Fibroblast of lung (primary cell): ENCODE results near the gene USP15. TPM values are rescaled to one million over a fixed set of nuclear protein-coding genes. Genes with fewer than 3 reads are reported as not detected.

Experiments
- DNase-seq, 2 donors: peaks; one replicate each; pipeline versions ENCODE4 v3.0.0 to v3.0.0-alpha.2; 2010; ENCODE audit warnings: low read depth in 2 of 2
- H2AFZ ChIP-seq: 2 replicates; pipeline ENCODE4 v1.5.1; 2012; ENCODE audit warnings: low read length, control low read depth, inconsistent platforms
- H3K27ac ChIP-seq: 2 replicates; pipeline ENCODE4 v1.5.1; 2011; ENCODE audit warnings: low read length, control low read depth; ENCODE audit not compliant: insufficient read depth
- H3K27me3 ChIP-seq: 2 replicates; pipeline ENCODE4 v1.5.1; 2011; ENCODE audit warnings: mild to moderate bottlenecking, low read length; ENCODE audit not compliant: control insufficient read depth, insufficient read depth
- H3K36me3 ChIP-seq: 2 replicates; pipeline ENCODE4 v1.5.1; 2011; ENCODE audit warnings: low read length; ENCODE audit not compliant: control insufficient read depth, insufficient read depth
- H3K4me1 ChIP-seq: 2 replicates; pipeline ENCODE4 v1.5.1; 2011; ENCODE audit warnings: low read length; ENCODE audit not compliant: control insufficient read depth, insufficient read depth; ENCODE audit errors: extremely low read depth
- H3K4me2 ChIP-seq: 2 replicates; pipeline ENCODE4 v1.5.1; 2011; ENCODE audit warnings: low read length, control low read depth; ENCODE audit not compliant: insufficient read depth; ENCODE audit errors: extremely low read depth
- H3K4me3 ChIP-seq, 4 experiments: fragments of 200-600 bp in 1 of 4; sonication (generic) in 1 of 4; replicated peaks in 1 of 4; 2 replicates each; pipeline ENCODE4 v1.5.1; 2011 to 2016; ENCODE audit warnings: low read length in 4 of 4, low read depth in 3 of 4, mild to moderate bottlenecking in 3 of 4, control low read depth in 2 of 4, inconsistent platforms in 1 of 4, mixed read lengths in 1 of 4; ENCODE audit not compliant: insufficient read depth in 1 of 4; ENCODE audit errors: control extremely low read depth in 1 of 4
- H3K79me2 ChIP-seq: 2 replicates; pipeline ENCODE4 v1.5.1; 2012; ENCODE audit warnings: mild to moderate bottlenecking, low read length, inconsistent platforms; ENCODE audit not compliant: control insufficient read depth, insufficient read depth
- H3K9ac ChIP-seq: 2 replicates; pipeline ENCODE4 v1.5.1; 2011; ENCODE audit warnings: mild to moderate bottlenecking, low read length, control low read depth; ENCODE audit not compliant: insufficient read depth
- H3K9me3 ChIP-seq: 2 replicates; pipeline ENCODE4 v1.5.1; 2012; ENCODE audit warnings: low read depth, low read length; ENCODE audit not compliant: control insufficient read depth, insufficient read depth
- H4K20me1 ChIP-seq: 2 replicates; pipeline ENCODE4 v1.5.1; 2011; ENCODE audit warnings: low read length; ENCODE audit not compliant: control insufficient read depth, insufficient read depth; ENCODE audit errors: extremely low read depth
- EZH2 ChIP-seq: IDR thresholded peaks from 2 replicates; pipeline ENCODE4 v1.5.1; 2012; ENCODE audit warnings: low read length, control low read depth, mild to moderate bottlenecking; ENCODE audit errors: missing control alignments
- polyA plus RNA-seq, 2 donors: library from polyadenylated mRNA; depleted of rRNA in 1 of 2; stranded (reverse) in 1 of 2; unstranded in 1 of 2; fragments of >200 nt; gene quantifications; 2 replicates each; pipeline ENCODE4 v1.2.1, GENCODE V29; 2011 to 2012; ENCODE audit warnings: missing spikeins in 1 of 2
- total RNA-seq: library from RNA; depleted of rRNA; stranded (reverse); fragments of >200 nt; gene quantifications from 2 replicates; pipeline ENCODE4 v1.2.1, GENCODE V29; 2014
- TF ChIP-seq, protein P1 (sequence below), 2 donors: IDR thresholded peaks in 1 of 2; conservative IDR thresholded peaks in 1 of 2; 1 replicate in 1 of 2; 2 replicates in 1 of 2; pipeline ENCODE4 v1.5.1; 2011 to 2012; ENCODE audit warnings: low read length in 2 of 2, control low read depth in 1 of 2, inconsistent platforms in 1 of 2, low read depth in 1 of 2, mild to moderate bottlenecking in 1 of 2

Gene USP15
- total and polyA plus RNA-seq, 2 donors (not counting 1 experiment from before 2014, with no cell fraction given), result 57.6 to 63.1 TPM

DNA sequence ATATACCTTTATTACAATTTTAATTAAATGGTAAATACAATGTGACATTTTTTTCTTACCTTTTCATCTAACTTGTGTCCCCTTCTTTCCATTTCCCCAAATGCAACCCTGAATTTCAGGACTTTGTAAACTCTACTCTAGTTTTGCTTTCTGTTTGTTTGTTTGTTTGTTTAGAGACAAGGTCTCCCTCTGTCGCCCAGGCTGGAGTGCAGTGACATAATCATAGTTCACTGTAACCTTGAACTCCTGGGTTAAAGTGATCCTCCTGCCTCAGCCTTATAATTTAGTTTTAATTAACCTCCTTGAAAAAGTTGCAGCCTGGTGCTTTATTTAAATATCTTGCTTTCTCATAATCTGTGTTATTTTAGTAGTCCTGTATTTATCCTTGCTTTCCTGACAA lies 147.4 kb downstream of the USP15 start:
- TF ChIP-seq EZH2, result no peak
- TF ChIP-seq, protein P1, sequence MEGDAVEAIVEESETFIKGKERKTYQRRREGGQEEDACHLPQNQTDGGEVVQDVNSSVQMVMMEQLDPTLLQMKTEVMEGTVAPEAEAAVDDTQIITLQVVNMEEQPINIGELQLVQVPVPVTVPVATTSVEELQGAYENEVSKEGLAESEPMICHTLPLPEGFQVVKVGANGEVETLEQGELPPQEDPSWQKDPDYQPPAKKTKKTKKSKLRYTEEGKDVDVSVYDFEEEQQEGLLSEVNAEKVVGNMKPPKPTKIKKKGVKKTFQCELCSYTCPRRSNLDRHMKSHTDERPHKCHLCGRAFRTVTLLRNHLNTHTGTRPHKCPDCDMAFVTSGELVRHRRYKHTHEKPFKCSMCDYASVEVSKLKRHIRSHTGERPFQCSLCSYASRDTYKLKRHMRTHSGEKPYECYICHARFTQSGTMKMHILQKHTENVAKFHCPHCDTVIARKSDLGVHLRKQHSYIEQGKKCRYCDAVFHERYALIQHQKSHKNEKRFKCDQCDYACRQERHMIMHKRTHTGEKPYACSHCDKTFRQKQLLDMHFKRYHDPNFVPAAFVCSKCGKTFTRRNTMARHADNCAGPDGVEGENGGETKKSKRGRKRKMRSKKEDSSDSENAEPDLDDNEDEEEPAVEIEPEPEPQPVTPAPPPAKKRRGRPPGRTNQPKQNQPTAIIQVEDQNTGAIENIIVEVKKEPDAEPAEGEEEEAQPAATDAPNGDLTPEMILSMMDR (conservative IDR thresholded peaks at IDR 0.05 in 1 of 2, IDR thresholded peaks at IDR 0.05 in 1 of 2; ENCODE audit: low read depth in 1 of 2, low read length in 2 of 2), result no peak
- no peak for DNase-seq
- Histone ChIP-seq H3K79me2 (no peaks in the 10 kb centered on the region), H3K27me3 (no peaks in the 10 kb centered on the region), H3K9me3 (no peaks in the 10 kb centered on the region), H3K36me3 (no peaks in the 10 kb centered on the region), H2AFZ (no peak overlapping the region), H4K20me1 (no peaks in the 10 kb centered on the region), H3K4me2 (no peak overlapping the region), H3K4me1 (no peaks in the 10 kb centered on the region), H3K9ac (no peak overlapping the region), H3K27ac (no peak overlapping the region), H3K4me3 (no peak overlapping the region)

GRCh38 chr12:62409068-62409467 lies 148.9 kb downstream of the USP15 start:
- no peak for TF ChIP-seq EZH2
- TF ChIP-seq, protein P1 (conservative IDR thresholded peaks at IDR 0.05 in 1 of 2, IDR thresholded peaks at IDR 0.05 in 1 of 2; ENCODE audit: low read depth in 1 of 2, low read length in 2 of 2), result no peak
- no peak for DNase-seq
- H3K4me1 ChIP-seq, result no peaks in the 10 kb centered on the region
- H3K36me3 ChIP-seq, result no peaks in the 10 kb centered on the region
- H3K27ac ChIP-seq, result no peak overlapping the region
- no peaks in the 10 kb centered on the region for H3K27me3 ChIP-seq
- H3K4me2 ChIP-seq, result no peak overlapping the region
- no peak overlapping the region for H3K4me3 ChIP-seq
- H3K79me2 ChIP-seq, result no peaks in the 10 kb centered on the region
- H3K9ac ChIP-seq, result no peak overlapping the region
- no peaks in the 10 kb centered on the region for H3K9me3 ChIP-seq
- no peaks in the 10 kb centered on the region for H4K20me1 ChIP-seq
- H2AFZ ChIP-seq, result no peak overlapping the region

DNA sequence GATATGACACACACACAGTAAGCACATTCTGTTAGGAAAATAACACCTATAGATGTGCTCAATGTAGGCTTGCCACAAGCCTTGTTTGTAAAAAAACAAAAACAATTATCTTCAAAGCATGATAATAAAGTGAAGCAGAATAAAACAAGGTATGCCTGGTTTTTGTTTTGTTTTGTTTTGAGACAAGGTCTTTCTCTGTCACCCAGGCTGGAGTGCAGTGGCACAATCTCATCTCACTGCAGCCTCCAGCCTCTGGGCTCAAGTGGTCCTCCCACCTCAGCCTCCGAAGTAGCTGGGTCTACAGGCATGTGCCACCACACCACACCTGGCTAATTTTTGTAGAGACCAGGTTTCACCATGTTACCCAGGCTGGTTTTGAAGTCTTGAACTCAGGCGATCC lies 154.0 kb downstream of the USP15 start:
- Histone ChIP-seq H2AFZ (no peak overlapping the region), H3K9ac (no peak overlapping the region), H3K4me2 (no peak overlapping the region), H4K20me1 (no peaks in the 10 kb centered on the region), H3K79me2 (no peaks in the 10 kb centered on the region), H3K4me1 (no peaks in the 10 kb centered on the region), H3K27ac (no peak overlapping the region), H3K4me3 (no peak overlapping the region), H3K9me3 (no peaks in the 10 kb centered on the region), H3K27me3 (no peaks in the 10 kb centered on the region), H3K36me3 (no peaks in the 10 kb centered on the region)
- DNase-seq, result no peak
- TF ChIP-seq, protein P1 (conservative IDR thresholded peaks at IDR 0.05 in 1 of 2, IDR thresholded peaks at IDR 0.05 in 1 of 2; ENCODE audit: low read depth in 1 of 2, low read length in 2 of 2), result no peak
- TF ChIP-seq EZH2, result no peak
